ENCODE data around the gene DCDC1. TPM values are rescaled to one million over a fixed set of nuclear protein-coding genes. Genes with fewer than 3 reads are reported as not detected.
"Not testable (repeated sequence)": the region's sequence is repeated elsewhere in the genome, so short reads cannot be mapped to it uniquely, and the experiment has no call there.

The DCDC1 gene
- total and polyA plus RNA-seq, 12 donors: 0.07 to 1.5 (median 0.29) TPM; not detected in 1

DNA sequence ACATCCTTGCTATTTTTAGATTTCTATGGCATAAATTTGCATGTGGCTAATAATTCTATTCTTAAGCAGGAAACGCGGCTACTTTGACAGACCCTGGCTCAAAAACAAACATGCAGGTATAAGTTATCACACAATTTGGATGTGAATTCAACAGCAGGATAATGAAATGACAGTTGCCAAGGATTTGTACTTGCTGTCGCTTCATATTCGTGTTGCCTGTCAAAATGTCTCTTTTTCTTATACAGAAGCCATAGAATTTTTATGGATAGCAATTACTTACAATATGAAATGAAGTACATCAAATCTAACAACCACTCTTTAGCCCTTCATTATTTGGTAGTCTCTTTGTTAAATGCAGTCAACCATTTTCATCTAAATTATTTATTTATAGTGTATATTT, 46.4 kb downstream of the DCDC1 start:
- Histone ChIP-seq H3K36me3 (replicated peaks in 1 of 2) (no peaks in the 10 kb centered on the region), H3K27me3 (no peaks in the 10 kb centered on the region), H3K4me3 (no peak overlapping the region), H3K27ac (no peak overlapping the region), H3K9me3 (replicated peaks in 1 of 3) (no peaks in the 10 kb centered on the region), H3K4me1 (replicated peaks in 1 of 2) (no peaks in the 10 kb centered on the region)
- 80 to 88% (median 85%) methylated on average over 4 of the region's 4 CpGs for WGBS, 4 donors
- intact Hi-C loops (cut with DNase I): no loop called here
- no peak for TF ChIP-seq POLR2A (IDR thresholded peaks at IDR 0.05)
- TF ChIP-seq, protein P1, sequence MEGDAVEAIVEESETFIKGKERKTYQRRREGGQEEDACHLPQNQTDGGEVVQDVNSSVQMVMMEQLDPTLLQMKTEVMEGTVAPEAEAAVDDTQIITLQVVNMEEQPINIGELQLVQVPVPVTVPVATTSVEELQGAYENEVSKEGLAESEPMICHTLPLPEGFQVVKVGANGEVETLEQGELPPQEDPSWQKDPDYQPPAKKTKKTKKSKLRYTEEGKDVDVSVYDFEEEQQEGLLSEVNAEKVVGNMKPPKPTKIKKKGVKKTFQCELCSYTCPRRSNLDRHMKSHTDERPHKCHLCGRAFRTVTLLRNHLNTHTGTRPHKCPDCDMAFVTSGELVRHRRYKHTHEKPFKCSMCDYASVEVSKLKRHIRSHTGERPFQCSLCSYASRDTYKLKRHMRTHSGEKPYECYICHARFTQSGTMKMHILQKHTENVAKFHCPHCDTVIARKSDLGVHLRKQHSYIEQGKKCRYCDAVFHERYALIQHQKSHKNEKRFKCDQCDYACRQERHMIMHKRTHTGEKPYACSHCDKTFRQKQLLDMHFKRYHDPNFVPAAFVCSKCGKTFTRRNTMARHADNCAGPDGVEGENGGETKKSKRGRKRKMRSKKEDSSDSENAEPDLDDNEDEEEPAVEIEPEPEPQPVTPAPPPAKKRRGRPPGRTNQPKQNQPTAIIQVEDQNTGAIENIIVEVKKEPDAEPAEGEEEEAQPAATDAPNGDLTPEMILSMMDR (IDR thresholded peaks at IDR 0.05): no peak
- no peak for DNase-seq

DNA sequence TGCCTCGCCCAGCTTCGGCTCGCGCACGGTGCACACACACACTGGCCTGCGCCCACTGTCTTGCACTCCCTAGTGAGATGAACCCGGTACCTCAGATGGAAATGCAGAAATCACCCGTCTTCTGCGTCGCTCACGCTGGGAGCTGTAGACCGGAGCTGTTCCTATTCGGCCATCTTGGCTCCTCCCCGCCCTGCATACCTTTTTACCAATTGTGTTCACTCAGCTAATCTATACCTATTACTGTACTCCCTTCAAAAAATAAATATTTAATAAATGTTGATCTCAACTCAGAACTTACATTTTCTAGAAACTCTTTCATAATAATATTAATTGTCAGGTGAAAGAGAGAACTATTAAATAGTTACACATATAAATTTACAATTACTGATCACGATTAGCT, 48.0 kb downstream of the DCDC1 start:
- H3K27me3 ChIP-seq; H3K36me3 ChIP-seq (replicated peaks in 1 of 2); intact Hi-C loops (cut with DNase I); H3K4me1 ChIP-seq (replicated peaks in 1 of 2); DNase-seq; H3K9me3 ChIP-seq (replicated peaks in 1 of 3); H3K27ac ChIP-seq; H3K4me3 ChIP-seq: not testable (repeated sequence)
- WGBS, 4 donors: 87 to 97% (median 94%) methylated on average over 15 of the region's 15 CpGs

DNA sequence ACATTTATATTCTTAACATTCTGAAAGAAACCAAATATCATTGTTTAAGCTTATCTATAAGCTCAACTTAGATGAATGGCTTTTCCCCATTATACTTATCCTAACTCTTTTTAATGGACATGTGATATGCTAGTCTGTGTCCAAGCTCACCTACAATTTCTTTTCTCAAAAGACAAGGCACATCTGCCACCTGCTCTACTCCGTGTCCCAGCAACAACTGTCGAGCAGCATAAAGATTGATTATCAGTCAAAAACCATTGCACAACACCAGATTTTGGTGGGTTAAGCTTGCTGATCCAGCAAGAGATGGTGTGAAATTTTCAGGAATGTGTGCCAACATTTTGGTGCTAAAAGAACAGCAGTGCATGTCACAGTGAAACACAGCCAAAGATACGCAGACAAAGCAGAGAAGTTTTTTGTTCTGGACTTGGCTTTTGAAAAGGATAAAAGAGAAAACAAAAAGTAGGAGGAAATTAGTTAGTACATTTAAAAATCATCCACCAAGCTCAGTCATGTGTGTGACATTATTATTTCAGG, 65.8 kb downstream of the DCDC1 start:
- Histone ChIP-seq H3K36me3 (replicated peaks in 1 of 2) (no peaks in the 10 kb centered on the region), H3K4me1 (replicated peaks in 1 of 2) (no peaks in the 10 kb centered on the region), H3K27me3 (no peaks in the 10 kb centered on the region), H3K4me3 (no peak overlapping the region), H3K9me3 (replicated peaks in 1 of 3) (no peaks in the 10 kb centered on the region), H3K27ac (no peak overlapping the region)
- WGBS, 4 donors: 68 to 73% (median 69%) methylated on average over 3 of the region's 3 CpGs
- DNase-seq: no peak
- intact Hi-C loops (cut with DNase I): no loop called here
- TF ChIP-seq POLR2A (IDR thresholded peaks at IDR 0.05): no peak
- TF ChIP-seq, protein P1 (IDR thresholded peaks at IDR 0.05): no peak

DNA sequence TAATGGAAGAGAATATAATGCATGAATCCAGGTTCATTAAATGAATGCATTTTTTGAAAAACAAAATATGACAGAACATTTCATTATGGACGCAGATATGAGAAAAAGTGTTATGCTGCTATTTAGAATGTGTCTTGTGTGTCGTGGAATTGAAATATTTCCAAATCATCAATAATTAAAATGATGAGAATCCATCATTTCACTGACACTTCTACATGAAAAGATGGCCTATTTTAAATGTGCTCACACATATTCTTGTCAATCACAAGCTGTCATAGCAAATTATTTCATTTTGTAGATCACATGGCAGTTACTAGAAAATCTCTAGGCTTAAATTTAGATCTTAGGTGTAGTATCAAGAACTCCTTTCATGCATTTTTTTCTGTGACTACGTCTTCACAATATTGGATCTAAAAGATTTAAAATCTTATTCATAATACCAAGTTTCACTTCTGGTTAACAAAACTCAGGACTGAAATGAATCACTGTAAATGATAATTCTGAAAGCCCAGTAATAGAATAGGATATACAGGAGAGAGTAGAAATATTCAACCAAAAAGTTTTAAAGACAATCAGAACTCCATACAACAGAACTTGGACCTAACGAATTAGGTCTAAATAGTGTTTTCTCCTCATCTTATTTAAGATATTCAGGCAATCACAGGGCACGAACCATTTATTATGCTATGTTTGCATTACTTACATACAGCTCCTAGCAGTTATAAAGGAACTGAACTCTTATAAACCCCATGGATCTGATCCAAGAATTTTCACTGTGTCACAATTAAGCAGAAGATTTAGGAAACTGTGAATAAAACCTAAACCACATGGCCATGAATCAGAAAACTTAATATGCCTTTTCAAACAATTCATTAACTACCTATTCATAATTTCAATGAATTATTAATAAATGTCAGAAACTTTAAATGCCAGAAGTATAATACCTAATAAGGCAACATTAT, 67.7 kb downstream of the DCDC1 start:
- Histone ChIP-seq H3K36me3 (replicated peaks in 1 of 2) (no peaks in the 10 kb centered on the region), H3K4me3 (no peak overlapping the region), H3K27ac (no peak overlapping the region), H3K4me1 (replicated peaks in 1 of 2) (no peaks in the 10 kb centered on the region), H3K27me3 (no peaks in the 10 kb centered on the region), H3K9me3 (replicated peaks in 1 of 3) (no peaks in the 10 kb centered on the region)
- WGBS, 4 donors: 67 to 76% (median 69%) methylated on average over 5 of the region's 5 CpGs
- intact Hi-C loops (cut with DNase I): no loop called here
- TF ChIP-seq POLR2A (IDR thresholded peaks at IDR 0.05): no peak
- TF ChIP-seq, protein P1 (IDR thresholded peaks at IDR 0.05): no peak
- DNase-seq: no peak

Measured in adrenal gland (tissue), 12 donors.